Hepatocyte (in vitro differentiated cells): ENCODE measurements around the gene CBX4.

Experiments used
- EZH2 ChIP-seq: fragments of 200-600 bp; sonication (generic); IDR thresholded peaks from 2 replicates; pipeline ENCODE4 v1.6.1; 2016; ENCODE audit warnings: antibody characterized with exemption, mild to moderate bottlenecking, borderline replicate concordance
- EZH2phosphoT487 ChIP-seq: fragments of 200-600 bp; sonication (generic); IDR thresholded peaks from one replicate; pipeline ENCODE4 v1.6.1; 2018; ENCODE audit warnings: antibody characterized with exemption, mild to moderate bottlenecking, low read depth, moderate library complexity; ENCODE audit not compliant: unreplicated experiment, severe bottlenecking
- TF ChIP-seq, protein P1 (sequence below): fragments of 200-600 bp; sonication (generic); IDR thresholded peaks from 2 replicates; pipeline ENCODE4 v1.5.1; 2016; ENCODE audit warnings: antibody characterized with exemption, mild to moderate bottlenecking; ENCODE audit not compliant: poor library complexity

DNA sequence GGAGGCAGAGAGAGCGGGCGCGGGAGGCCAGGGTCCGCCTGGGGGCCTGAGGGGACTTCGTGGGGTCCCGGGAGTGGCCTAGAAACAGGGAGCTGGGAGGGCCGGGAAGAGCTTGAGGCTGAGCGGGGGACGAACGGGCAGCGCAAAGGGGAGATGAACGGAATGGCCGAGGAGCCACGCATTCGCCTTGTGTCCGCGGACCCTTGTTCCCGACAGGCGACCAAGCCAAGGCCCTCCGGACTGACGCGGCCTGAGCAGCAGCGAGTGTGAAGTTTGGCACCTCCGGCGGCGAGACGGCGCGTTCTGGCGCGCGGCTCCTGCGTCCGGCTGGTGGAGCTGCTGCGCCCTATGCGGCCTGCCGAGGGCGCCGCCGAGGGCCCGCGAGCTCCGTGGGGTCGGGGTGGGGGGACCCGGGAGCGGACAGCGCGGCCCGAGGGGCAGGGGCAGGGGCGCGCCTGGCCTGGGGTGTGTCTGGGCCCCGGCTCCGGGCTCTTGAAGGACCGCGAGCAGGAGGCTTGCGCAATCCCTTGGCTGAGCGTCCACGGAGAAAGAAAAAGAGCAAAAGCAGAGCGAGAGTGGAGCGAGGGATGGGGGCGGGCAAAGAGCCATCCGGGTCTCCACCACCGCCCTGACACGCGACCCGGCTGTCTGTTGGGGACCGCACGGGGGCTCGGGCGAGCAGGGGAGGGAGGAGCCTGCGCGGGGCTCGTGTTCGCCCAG lies 1.2 kb upstream of the CBX4 start:
- TF ChIP-seq, protein P1, sequence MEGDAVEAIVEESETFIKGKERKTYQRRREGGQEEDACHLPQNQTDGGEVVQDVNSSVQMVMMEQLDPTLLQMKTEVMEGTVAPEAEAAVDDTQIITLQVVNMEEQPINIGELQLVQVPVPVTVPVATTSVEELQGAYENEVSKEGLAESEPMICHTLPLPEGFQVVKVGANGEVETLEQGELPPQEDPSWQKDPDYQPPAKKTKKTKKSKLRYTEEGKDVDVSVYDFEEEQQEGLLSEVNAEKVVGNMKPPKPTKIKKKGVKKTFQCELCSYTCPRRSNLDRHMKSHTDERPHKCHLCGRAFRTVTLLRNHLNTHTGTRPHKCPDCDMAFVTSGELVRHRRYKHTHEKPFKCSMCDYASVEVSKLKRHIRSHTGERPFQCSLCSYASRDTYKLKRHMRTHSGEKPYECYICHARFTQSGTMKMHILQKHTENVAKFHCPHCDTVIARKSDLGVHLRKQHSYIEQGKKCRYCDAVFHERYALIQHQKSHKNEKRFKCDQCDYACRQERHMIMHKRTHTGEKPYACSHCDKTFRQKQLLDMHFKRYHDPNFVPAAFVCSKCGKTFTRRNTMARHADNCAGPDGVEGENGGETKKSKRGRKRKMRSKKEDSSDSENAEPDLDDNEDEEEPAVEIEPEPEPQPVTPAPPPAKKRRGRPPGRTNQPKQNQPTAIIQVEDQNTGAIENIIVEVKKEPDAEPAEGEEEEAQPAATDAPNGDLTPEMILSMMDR: peak; percentile 30
- TF ChIP-seq EZH2 (no peak), EZH2phosphoT487 (peak; percentile 0)
